HepG2 (cell line): ENCODE results near the gene JMJD7. TPM values are rescaled to one million over a fixed set of nuclear protein-coding genes. Genes with fewer than 3 reads are reported as not detected.

Experiments used
- ATAC-seq: fragments of 200-7000 bp; cut with Tn5 transposase; 3 replicates; pipeline ENCODE4 v1.9.1; 2020; ENCODE audit warnings: mild to moderate bottlenecking, moderate library complexity
- BruUV-seq: library from RNA; stranded (reverse); fragments of 400-500 nt; replicated peaks from 2 replicates; lab custom pipeline; 2021; lab: Mats Ljungman, UMichigan
- CTCF ChIA-PET: fragments of 300-600 bp; formaldehyde crosslinking; extraction: SDS; loops from one replicate; lab custom pipeline; 2021; ENCODE audit warnings: low total read pairs, inconsistent platforms, low intra/inter-chr PET ratio; lab: Yijun Ruan, JAX
- POLR2A ChIA-PET: fragments of 350-600 bp; sonication (Branson Sonifier 250); formaldehyde crosslinking; loops from one replicate; lab custom pipeline; 2020; ENCODE audit warnings: antibody characterized with exemption, inconsistent platforms; lab: Yijun Ruan, JAX
- DNase-seq: peaks from one replicate; pipeline ENCODE4 v3.0.0-alpha.2; 2015; ENCODE audit warnings: low spot score
- FAIRE-seq: peaks from 3 replicates; lab custom pipeline; 2011; peaks lifted over from hg19 to GRCh38; lab: Jason Lieb, UNC
- H2AFZ ChIP-seq: one replicate; pipeline ENCODE4 v1.6.1; 2011; ENCODE audit warnings: low read length, inconsistent platforms
- H3K27ac ChIP-seq: fragments of 300-600 bp; 3 replicates; pipeline ENCODE4 v1.8.0; 2011; ENCODE audit warnings: mixed run types, mild to moderate bottlenecking, mixed read lengths, low read length, inconsistent platforms; ENCODE audit not compliant: insufficient read depth; ENCODE audit errors: extremely low read length
- H3K27me3 ChIP-seq, 2 experiments: fragments of 200-600 bp in 1 of 2; 2 replicates in 1 of 2; 3 replicates in 1 of 2; pipeline versions ENCODE4 v1.6.0 to v1.8.0; 2011; ENCODE audit warnings: low read length in 2 of 2, mild to moderate bottlenecking in 2 of 2, moderate library complexity in 2 of 2, inconsistent platforms in 1 of 2; ENCODE audit not compliant: insufficient read depth in 2 of 2, control insufficient read depth in 1 of 2
- H3K36me3 ChIP-seq, 2 experiments: fragments of 200-600 bp in 1 of 2; replicated peaks in 1 of 2; 2 replicates in 1 of 2; 3 replicates in 1 of 2; pipeline versions ENCODE4 v1.5.1 to v1.8.0; 2011; ENCODE audit warnings: low read length in 2 of 2, inconsistent platforms in 1 of 2; ENCODE audit not compliant: insufficient read depth in 2 of 2, control insufficient read depth in 1 of 2
- H3K4me1 ChIP-seq: 2 replicates; pipeline ENCODE4 v1.5.1; 2012; ENCODE audit warnings: low read length, inconsistent platforms; ENCODE audit not compliant: insufficient read depth
- H3K4me2 ChIP-seq: 2 replicates; pipeline ENCODE4 v1.6.0; 2011; ENCODE audit warnings: low read depth, low read length, inconsistent platforms
- H3K4me3 ChIP-seq, 3 experiments: fragments of 200-600 bp in 1 of 3; sonication (generic), shearing (Covaris generic) in 1 of 3; replicated peaks in 1 of 3; 2 replicates each; pipeline ENCODE4 v1.5.1; 2011 to 2016; ENCODE audit warnings: low read length in 3 of 3, inconsistent platforms in 2 of 3, low read depth in 2 of 3, mild to moderate bottlenecking in 2 of 3, control low read depth in 1 of 3, mixed read lengths in 1 of 3; ENCODE audit not compliant: insufficient read depth in 1 of 3
- H3K79me2 ChIP-seq: one replicate; pipeline ENCODE4 v1.6.1; 2011; ENCODE audit warnings: low read length, inconsistent platforms; ENCODE audit not compliant: insufficient read depth
- H3K9ac ChIP-seq: 2 replicates; pipeline ENCODE4 v1.6.0; 2011; ENCODE audit warnings: mild to moderate bottlenecking, low read depth, low read length, inconsistent platforms; ENCODE audit not compliant: insufficient read depth
- H3K9me3 ChIP-seq: 2 replicates; pipeline ENCODE4 v1.5.1; 2012; ENCODE audit warnings: mild to moderate bottlenecking, low read length
- H4K20me1 ChIP-seq: 2 replicates; pipeline ENCODE4 v1.6.0; 2011; ENCODE audit warnings: inconsistent platforms, mild to moderate bottlenecking, low read length, moderate library complexity; ENCODE audit not compliant: insufficient read depth
- ATF7 ChIP-seq, 2 experiments: fragments of 450-650 bp in 1 of 2; sonication (generic) in 1 of 2; formaldehyde crosslinking in 1 of 2; IDR thresholded peaks; 2 replicates each; pipeline versions ENCODE4 v1.4.0 to v1.6.1; 2016 to 2020; ENCODE audit warnings: antibody characterized with exemption in 1 of 2, mild to moderate bottlenecking in 1 of 2, missing genetic modification reagents in 1 of 2
- FOSL2 ChIP-seq: sonication (generic); formaldehyde crosslinking; IDR thresholded peaks from 2 replicates; pipeline ENCODE4 v1.4.0; 2020; ENCODE audit warnings: missing genetic modification reagents
- KLF15 ChIP-seq: sonication (generic); formaldehyde crosslinking; IDR thresholded peaks from 2 replicates; pipeline ENCODE4 v1.8.1; 2023; ENCODE audit warnings: borderline replicate concordance, mild to moderate bottlenecking, inconsistent platforms, missing genetic modification reagents, mixed read lengths
- NFYB ChIP-seq: sonication (generic); formaldehyde crosslinking; IDR thresholded peaks from 2 replicates; pipeline ENCODE4 v1.4.0; 2020; ENCODE audit warnings: missing genetic modification reagents
- NR1H2 ChIP-seq: sonication (generic); formaldehyde crosslinking; IDR thresholded peaks from 2 replicates; pipeline ENCODE4 v1.8.1; 2022; ENCODE audit warnings: low read depth, missing genetic modification reagents, borderline replicate concordance
- ONECUT2 ChIP-seq: sonication (generic); formaldehyde crosslinking; IDR thresholded peaks from 2 replicates; pipeline ENCODE4 v1.4.0; 2020; ENCODE audit warnings: missing genetic modification reagents
- PHF5A ChIP-seq: IDR thresholded peaks from one replicate; pipeline ENCODE4 v1.6.1; 2018; ENCODE audit warnings: low read depth, missing genetic modification reagents; ENCODE audit not compliant: unreplicated experiment
- RNF2 ChIP-seq: fragments of 450-650 bp; conservative IDR thresholded peaks from 2 replicates; pipeline ENCODE4 v1.6.1; 2016; ENCODE audit warnings: low read depth
- SIN3B ChIP-seq: fragments of 150-350 bp; IDR thresholded peaks from 2 replicates; pipeline ENCODE4 v1.6.1; 2014; ENCODE audit warnings: low read length
- ZBTB21 ChIP-seq: sonication (generic); formaldehyde crosslinking; IDR thresholded peaks from 2 replicates; pipeline ENCODE4 v1.4.0; 2020; ENCODE audit warnings: missing genetic modification reagents
- ZKSCAN5 ChIP-seq: sonication (generic); formaldehyde crosslinking; IDR thresholded peaks from 2 replicates; pipeline ENCODE4 v1.5.1; 2020; ENCODE audit warnings: mild to moderate bottlenecking, missing genetic modification reagents
- ZNF20 ChIP-seq: sonication (generic); formaldehyde crosslinking; IDR thresholded peaks from 2 replicates; pipeline ENCODE4 v1.4.0; 2020; ENCODE audit warnings: mild to moderate bottlenecking, moderate library complexity, missing genetic modification reagents
- ZNF564 ChIP-seq: sonication (generic); formaldehyde crosslinking; IDR thresholded peaks from 2 replicates; pipeline ENCODE4 v1.8.1; 2023; ENCODE audit warnings: mild to moderate bottlenecking, missing genetic modification reagents
- ZNF580 ChIP-seq: IDR thresholded peaks from 2 replicates; pipeline ENCODE4 v1.6.1; 2016; ENCODE audit warnings: low read depth, borderline replicate concordance
- WGBS: methylation state at CpG from one replicate; pipeline ENCODE4 v1.1.6; 2017; ENCODE audit warnings: low lambda C conversion rate; 5-methylcytosine and 5-hydroxymethylcytosine counted together
- in situ Hi-C: cut with HindIII; loops from 2 replicates; pipeline ENCODE4 v1.10.0; 2017; ENCODE audit warnings: low pct_unique_long_range_greater_than_20kb; ENCODE audit not compliant: extremely low pct_ligation_motif_present
- intact Hi-C: fragments of 100-400 bp; cut with micrococcal nuclease; formaldehyde crosslinking; loops from one replicate; pipeline ENCODE4 v1.10.0; 2022; ENCODE audit not compliant: unreplicated experiment
- microRNA-seq: library from miRNA; unstranded; fragments of <30 nt; microRNA quantifications from one replicate; pipeline ENCODE4, GENCODE V29; 2020
- polyA plus RNA-seq, 8 experiments: library from polyadenylated mRNA; depleted of rRNA in 3 of 8; stranded (reverse) in 7 of 8; unstranded in 1 of 8; fragments of >200 nt; fragmentation: Illumina TruSeq in 4 of 8; extraction: Trizol in 4 of 8; gene quantifications; 2 replicates each; pipeline versions ENCODE4 v1.2.1 to v1.2.3, GENCODE V29; 2011 to 2016; ENCODE audit warnings: low read depth in 4 of 8, missing spikeins in 1 of 8, mixed read lengths in 1 of 8; ENCODE audit not compliant: insufficient read depth in 1 of 8
- small RNA-seq, 3 experiments: library from RNA; depleted of rRNA; stranded (forward); fragments of <200 nt; gene quantifications; one replicate each; pipeline ENCODE3, GENCODE V24; 2012; ENCODE audit warnings: low read depth in 2 of 3, low replicate concordance in 1 of 3; ENCODE audit not compliant: insufficient read length in 3 of 3, insufficient read depth in 2 of 3
- total RNA-seq, 5 experiments: library from RNA; depleted of rRNA; stranded (reverse); fragments of >200 nt; fragmentation: Illumina TruSeq; extraction: Trizol; gene quantifications; 2 replicates each; pipeline ENCODE4 v1.2.3, GENCODE V29; 2016; ENCODE audit warnings: low read depth in 1 of 5

The JMJD7 gene
- total and polyA plus RNA-seq, 2 of the 13 experiments (the other 11 are each of a cell fraction or from before 2014, with no cell fraction given): 6.4 to 7.1 TPM

DNA sequence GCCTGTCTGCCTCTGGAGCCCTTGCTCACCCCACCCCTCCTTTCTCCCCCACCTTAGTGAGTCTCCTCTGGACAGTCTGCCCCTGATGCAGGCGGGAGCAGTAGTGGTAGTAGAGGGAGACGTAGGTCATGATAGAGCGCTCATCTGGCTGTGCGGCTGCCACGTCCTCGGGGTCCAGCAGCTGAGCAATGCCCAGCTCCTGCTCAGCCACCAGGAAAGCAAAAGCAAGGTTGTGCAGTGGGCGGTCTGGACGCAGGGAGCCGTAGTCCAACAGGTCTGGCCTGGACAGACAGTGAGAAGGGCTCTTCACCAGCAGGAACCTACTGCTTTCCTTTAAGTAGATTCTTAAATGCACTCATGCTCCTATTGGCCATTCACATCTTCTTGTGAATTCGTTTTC, 59.3 kb downstream of the JMJD7 start:
- intact Hi-C loops: no loop called here
- Histone ChIP-seq H2AFZ (no peak overlapping the region), H3K79me2 (no peaks in the 10 kb centered on the region), H3K4me3 (no peak overlapping the region), H3K4me1 (no peaks in the 10 kb centered on the region), H3K9me3 (no peaks in the 10 kb centered on the region), H3K9ac (no peak overlapping the region), H3K27me3 (peaks cover 6 to 59% of the 10 kb centered on the region in 2 experiments; a peak in 4 of 5 replicates), H3K4me2 (no peak overlapping the region), H3K36me3 (no peaks in the 10 kb centered on the region), H3K27ac (no peak overlapping the region), H4K20me1 (0 out of 2 replicates have a peak, but pooled peaks cover 3% of the 10 kb centered on the region)
- ChIA-PET POLR2A (no interaction called here), CTCF (no interaction called here)
- DNase-seq: no peak
- no peak for ATAC-seq
- TF ChIP-seq FOSL2 (no peak), ZNF564 (no peak), SIN3B (no peak), ATF7 (IDR thresholded peaks at IDR 0.05) (no peak), ATF7 (CRISPR knock-in tag; IDR thresholded peaks at IDR 0.05) (no peak), KLF15 (no peak), ZNF580 (no peak), NR1H2 (no peak), NFYB (no peak), ONECUT2 (no peak), ZNF20 (CRISPR knock-in tag) (no peak), ZKSCAN5 (no peak), PHF5A (CRISPR knock-in tag) (no peak), ZBTB21 (no peak), RNF2 (no peak)
- no TSS peak for BruUV-seq
- in situ Hi-C loops: no loop called here
- FAIRE-seq: no peak
- 37% methylated on average over 8 of the region's 10 CpGs for WGBS

Small RNA genes lying within 50 kb of the gene (microRNA-seq; reads per million reads assigned to microRNA genes)
- gene MIR4310: not detected

Small RNA genes lying within 50 kb of the gene (small RNA-seq; reads per million reads assigned to genes)
- gene JMJD7-PLA2G4B (0 reads per million in 3 experiments), gene MIR4310 (0 reads per million in 3 experiments), gene RNA5SP393 (0 reads per million in 3 experiments)

Other genes starting within 250 kb of the JMJD7 start
- 59.0 and 71.8 TPM in 2 replicates for gene MGA, start 167.7 kb upstream of the JMJD7 start, total RNA-seq (2016; rRNA removed; fragmentation: Illumina TruSeq; extraction: Trizol)
- 5.3 and 5.5 TPM in 2 replicates for gene MGA, start 167.7 kb upstream of the JMJD7 start, polyA plus RNA-seq (2011; rRNA removed)
- gene MAPKBP1, start 53.6 kb upstream of the JMJD7 start, total RNA-seq (2016; rRNA removed; fragmentation: Illumina TruSeq; extraction: Trizol): 3.9 and 7.3 TPM in 2 replicates
- gene MAPKBP1, start 53.6 kb upstream of the JMJD7 start, polyA plus RNA-seq (2011; rRNA removed): 3.0 and 4.7 TPM in 2 replicates
- gene PLA2G4B, start 10.8 kb downstream of the JMJD7 start, total RNA-seq (2016; rRNA removed; fragmentation: Illumina TruSeq; extraction: Trizol): 0.55 and 5.1 TPM in 2 replicates
- gene PLA2G4B, start 10.8 kb downstream of the JMJD7 start, polyA plus RNA-seq (2011; rRNA removed): 8.0 and 10.2 TPM in 2 replicates
- gene SPTBN5, start 66.0 kb downstream of the JMJD7 start, total RNA-seq (2016; rRNA removed; fragmentation: Illumina TruSeq; extraction: Trizol): 0.01 and 0.07 TPM in 2 replicates
- gene SPTBN5, start 66.0 kb downstream of the JMJD7 start, polyA plus RNA-seq (2011; rRNA removed): 0.01 and 0.03 TPM in 2 replicates
- 4.8 and 4.9 TPM in 2 replicates for gene EHD4, start 144.5 kb downstream of the JMJD7 start, total RNA-seq (2016; rRNA removed; fragmentation: Illumina TruSeq; extraction: Trizol)
- 3.1 and 4.2 TPM in 2 replicates for gene EHD4, start 144.5 kb downstream of the JMJD7 start, polyA plus RNA-seq (2011; rRNA removed)
- gene PLA2G4E, start 192.9 kb downstream of the JMJD7 start, total RNA-seq (2016; rRNA removed; fragmentation: Illumina TruSeq; extraction: Trizol): not detected in 2 replicates
- 0.01 TPM in 1 of 2 replicates, not detected in the other for gene PLA2G4E, start 192.9 kb downstream of the JMJD7 start, polyA plus RNA-seq (2011; rRNA removed)